ENCODE measurements around the gene CFAP65.

Gene CFAP65

GRCh38 chr2:218959141-218959731, 82.1 kb downstream of the CFAP65 start, which contains the start of gene CDK5R2:
CDK5R2 (plus strand) TSS chr2:218959666; CDS start chr2:218959821, 155 bp downstream.
- H3K4me3 ChIP-seq (ENCODE audit: control insufficient read depth, low read depth, low read length): peak within 1 kb of the TSS; percentile 40
- TF ChIP-seq CTCF (conservative IDR thresholded peaks at IDR 0.05; ENCODE audit: control insufficient read depth, insufficient read depth, low read depth, low read length): no peak
- DNase-seq (ENCODE audit: low read depth): peak; percentile 79

- no peak for DNase-seq (ENCODE audit: low read depth)
- H3K4me3 ChIP-seq (ENCODE audit: control insufficient read depth, low read depth, low read length): no peak overlapping the region
- TF ChIP-seq CTCF (conservative IDR thresholded peaks at IDR 0.05; ENCODE audit: control insufficient read depth, insufficient read depth, low read depth, low read length): no peak
Measured at GRCh38 chr2:218958276-218958675, 83.0 kb downstream of the CFAP65 start.

GRCh38 chr2:218957671-218958070, 83.6 kb downstream of the CFAP65 start:
- DNase-seq (ENCODE audit: low read depth): no peak
- TF ChIP-seq CTCF (conservative IDR thresholded peaks at IDR 0.05; ENCODE audit: control insufficient read depth, insufficient read depth, low read depth, low read length): no peak
- no peak overlapping the region for H3K4me3 ChIP-seq (ENCODE audit: control insufficient read depth, low read depth, low read length)

GRCh38 chr2:218956039-218956438, 85.3 kb downstream of the CFAP65 start:
- no peak for TF ChIP-seq CTCF (conservative IDR thresholded peaks at IDR 0.05; ENCODE audit: control insufficient read depth, insufficient read depth, low read depth, low read length)
- DNase-seq (ENCODE audit: low read depth): no peak

GRCh38 chr2:218954541-218955300, 86.6 kb downstream of the CFAP65 start:
- no peak for TF ChIP-seq CTCF (conservative IDR thresholded peaks at IDR 0.05; ENCODE audit: control insufficient read depth, insufficient read depth, low read depth, low read length)
- DNase-seq (ENCODE audit: low read depth): no peak
- no peak overlapping the region for H3K4me3 ChIP-seq (ENCODE audit: control insufficient read depth, low read depth, low read length)

More at GRCh38 chr2:218956039-218956438, 85.3 kb downstream of the CFAP65 start:
- no peak overlapping the region for H3K4me3 ChIP-seq (ENCODE audit: control insufficient read depth, low read depth, low read length)

GRCh38 chr2:218953366-218953954, 87.9 kb downstream of the CFAP65 start:
- DNase-seq (ENCODE audit: low read depth): no peak
- TF ChIP-seq CTCF (conservative IDR thresholded peaks at IDR 0.05; ENCODE audit: control insufficient read depth, insufficient read depth, low read depth, low read length): no peak
- no peak overlapping the region for H3K4me3 ChIP-seq (ENCODE audit: control insufficient read depth, low read depth, low read length)
